Measurements from ENCODE around the gene KLF15.

KLF15 gene

DNA sequence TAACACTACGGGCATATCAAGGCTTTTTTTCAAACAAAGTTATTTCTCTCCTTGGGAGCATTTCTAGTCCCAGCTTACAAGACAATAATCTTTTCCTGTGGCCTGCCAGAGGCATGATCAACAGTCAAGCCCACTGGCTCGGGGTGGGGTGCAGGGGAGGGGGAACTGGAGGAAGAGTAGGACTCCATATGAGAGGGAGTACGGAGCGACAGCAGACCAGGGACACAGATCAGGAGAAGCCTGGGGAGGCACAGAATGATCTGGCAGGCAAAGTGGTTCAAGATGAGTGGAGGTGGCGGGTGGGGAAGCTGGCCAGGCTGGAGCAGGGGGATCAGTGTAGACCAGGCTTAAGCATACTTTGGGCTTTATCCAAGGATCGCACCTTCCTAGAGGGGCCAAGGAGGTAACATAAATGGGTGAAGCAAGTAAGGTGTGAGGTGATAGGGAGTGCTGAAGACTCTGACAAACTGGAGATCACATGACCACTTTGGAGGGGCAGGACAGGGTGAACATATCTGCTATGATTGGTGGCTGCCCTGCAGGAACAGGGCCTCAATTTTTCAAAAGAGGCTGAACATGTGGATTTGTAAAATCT, 37.4 kb downstream of the KLF15 start:
- FAIRE-seq, result no peak

DNA sequence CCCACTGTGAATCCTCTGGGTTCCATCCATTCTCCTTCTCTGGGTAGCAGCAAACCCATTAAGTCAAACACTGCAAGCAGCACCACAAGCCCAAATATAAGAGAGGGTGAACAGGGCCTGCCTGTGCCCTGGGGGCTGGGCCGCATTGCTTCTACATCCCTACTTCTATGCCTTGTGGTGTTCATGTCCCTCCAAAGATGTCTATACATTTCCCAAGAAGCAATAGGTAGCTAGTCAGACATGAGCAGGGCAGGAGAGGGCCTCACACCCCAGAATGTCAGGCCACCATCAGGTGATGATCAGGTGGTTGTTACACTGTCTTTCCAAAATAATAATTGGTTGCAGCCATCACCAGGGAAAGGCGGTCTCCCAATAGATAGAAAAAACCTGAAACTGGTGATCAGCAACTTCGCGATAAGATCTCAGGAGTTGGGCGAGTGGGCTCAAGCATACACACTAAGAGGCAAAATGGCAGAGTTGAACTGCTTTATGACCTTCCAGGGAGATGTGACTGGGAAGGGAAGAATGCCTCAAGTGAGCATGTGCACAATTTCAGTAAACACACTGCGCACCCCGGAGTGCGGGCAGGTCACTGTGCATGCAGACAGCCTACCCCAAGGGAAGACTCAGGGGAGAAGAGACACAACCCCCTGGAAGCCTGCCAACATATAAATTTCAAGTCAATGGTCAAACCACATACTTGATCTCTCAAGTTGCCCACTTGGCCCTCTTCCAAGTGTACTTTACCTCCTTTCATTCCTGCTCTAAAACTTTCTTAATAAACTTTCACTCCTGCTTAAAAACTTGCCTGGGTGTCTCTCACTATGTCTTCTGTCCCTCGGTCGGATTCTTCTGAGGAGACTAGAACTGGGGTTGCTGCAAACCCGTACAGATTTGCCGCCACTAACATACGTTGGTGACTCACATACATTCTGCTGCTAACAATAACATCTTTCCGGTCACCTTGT, 39.9 kb downstream of the KLF15 start:
- FAIRE-seq, result no peak

DNA sequence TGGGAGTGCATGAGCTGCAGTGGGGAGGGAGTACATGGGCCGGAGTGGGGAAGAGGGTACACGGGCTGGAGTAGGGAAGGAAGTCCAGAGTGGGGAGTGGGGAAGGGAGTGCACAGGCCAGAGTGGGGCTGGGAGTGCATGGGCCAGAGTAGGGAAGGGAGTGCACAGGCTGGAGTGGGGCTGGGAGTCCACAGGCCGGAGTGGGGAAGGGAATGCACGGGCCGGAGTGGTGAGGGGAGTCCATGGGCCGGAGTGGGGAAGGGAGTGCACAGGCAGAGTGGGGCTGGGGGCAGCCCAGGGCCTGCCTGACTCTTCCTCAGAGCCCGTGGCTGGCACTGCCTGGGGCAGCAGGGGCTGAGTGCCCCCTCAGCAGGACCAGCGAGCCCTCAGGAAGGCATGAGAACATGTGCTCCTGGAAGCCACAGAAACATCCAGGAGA, 40.7 kb downstream of the KLF15 start:
- FAIRE-seq, result no peak

DNA sequence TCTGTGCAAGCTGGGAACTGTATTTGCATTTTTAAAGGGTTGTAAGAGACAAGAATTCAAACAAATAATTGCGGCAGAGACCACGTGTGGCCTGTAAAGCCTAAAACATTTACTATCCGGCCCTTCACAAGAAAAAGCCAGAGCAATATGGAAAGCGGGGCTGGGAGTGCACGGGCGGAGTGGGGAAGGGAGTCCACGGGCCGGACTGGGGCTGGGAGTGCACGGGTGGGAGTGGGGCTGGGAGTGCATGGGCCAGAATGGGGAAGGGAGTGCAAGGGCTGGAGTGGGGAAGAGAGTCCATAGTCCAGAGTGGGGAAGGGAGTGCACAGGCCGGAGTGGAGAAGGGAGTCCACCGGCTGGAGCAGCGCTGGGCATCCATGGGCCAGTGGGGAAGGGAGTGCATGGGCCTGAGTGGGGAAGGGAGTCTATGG, 41.2 kb downstream of the KLF15 start:
- FAIRE-seq, result no peak

DNA sequence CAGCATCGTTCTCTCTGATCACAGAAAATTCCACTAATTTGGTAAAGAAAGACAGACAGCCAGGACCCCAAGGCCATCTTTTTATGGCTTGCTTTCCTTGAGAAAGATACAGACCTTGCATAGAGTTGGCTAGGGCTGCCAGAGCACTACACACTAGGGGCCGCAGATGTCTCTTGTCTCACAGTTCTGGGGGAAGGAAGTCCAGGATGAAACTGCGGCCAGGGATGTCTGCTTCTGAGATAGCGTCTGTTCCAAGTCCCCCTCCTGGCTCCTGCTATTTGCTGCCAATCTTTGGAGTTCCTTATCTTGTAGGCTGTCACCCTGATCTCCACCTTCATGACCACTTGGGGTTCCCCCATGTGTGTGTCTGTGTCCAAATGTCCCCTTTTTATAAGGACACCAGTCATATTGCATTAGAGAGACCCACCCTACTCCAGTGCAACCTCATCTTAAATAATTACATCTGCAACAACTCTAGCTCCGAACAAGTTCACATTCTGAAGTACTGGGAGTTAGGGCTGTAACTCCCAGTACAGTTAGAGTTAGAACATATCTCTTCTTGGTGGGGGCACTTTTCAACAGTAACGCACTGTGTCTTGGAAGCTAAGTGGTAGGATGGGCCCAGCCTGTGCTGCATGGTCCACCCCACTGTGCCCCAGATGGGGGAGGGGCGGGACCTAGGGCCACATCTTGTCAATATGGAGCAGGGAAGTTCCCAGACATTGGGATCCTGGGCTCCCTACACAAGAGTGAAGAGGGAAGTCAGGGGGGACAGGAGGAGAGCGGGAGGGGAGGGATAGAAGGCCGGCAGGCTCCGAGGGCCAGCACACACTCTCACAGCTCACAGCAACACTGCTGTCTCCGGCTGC, 42.2 kb downstream of the KLF15 start:
- no peak for FAIRE-seq

DNA sequence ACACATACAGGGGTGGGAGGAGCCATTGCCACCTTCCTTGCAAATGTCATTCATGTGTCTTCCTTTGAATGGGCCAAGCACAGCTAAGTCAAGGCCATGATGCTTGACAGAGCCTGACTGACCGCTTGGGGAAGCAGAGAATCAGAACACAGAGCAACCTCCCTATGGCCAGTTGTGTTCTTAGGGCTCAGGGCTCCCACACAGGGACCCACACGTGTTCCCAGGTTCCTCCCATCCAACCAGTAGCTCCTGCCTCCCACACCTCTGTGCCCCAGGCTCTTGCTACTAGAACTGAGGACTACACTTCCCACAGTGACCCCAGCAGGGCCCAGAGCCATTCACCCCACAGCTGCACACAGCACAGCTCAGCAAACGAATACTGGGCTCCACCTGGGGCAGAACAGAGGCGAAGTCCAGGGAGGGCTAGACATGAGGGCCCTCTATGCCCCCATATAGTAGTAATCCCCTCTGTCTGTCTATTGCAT, 42.9 kb downstream of the KLF15 start:
- no peak for FAIRE-seq

DNA sequence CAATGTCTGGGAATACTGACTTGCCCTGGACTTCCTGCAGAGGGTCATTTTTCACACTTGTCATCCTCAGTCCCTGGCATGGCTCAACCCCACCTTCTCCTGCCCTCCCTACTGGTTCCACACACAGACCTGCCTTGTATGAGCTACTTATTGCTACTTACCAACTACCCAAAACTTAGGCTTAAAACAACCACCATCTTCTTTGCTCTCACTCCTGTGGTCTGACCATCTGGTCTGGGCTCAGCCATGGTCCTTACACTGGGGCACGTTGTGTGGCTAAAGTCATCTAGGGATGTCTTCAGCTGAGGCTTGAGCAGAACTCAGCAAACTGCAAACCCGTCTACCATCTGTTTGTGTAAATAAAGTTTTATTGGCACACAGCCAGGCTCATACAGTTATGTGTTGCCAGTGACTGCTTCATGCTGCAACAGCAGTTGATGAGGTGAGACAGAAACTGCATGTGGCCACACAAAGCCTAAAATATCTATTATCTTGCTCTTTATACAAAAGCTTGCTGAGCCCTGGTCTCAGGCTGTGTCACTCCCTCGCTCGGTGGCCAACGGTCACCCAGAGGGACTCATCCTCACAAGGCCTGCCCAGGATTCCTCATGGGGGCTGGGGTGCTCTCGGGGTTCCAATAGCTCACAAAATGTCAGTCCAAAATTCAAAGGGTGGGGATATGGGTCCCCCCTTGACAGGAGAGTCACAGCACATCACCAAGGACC, 43.5 kb downstream of the KLF15 start:
- no peak for FAIRE-seq

DNA sequence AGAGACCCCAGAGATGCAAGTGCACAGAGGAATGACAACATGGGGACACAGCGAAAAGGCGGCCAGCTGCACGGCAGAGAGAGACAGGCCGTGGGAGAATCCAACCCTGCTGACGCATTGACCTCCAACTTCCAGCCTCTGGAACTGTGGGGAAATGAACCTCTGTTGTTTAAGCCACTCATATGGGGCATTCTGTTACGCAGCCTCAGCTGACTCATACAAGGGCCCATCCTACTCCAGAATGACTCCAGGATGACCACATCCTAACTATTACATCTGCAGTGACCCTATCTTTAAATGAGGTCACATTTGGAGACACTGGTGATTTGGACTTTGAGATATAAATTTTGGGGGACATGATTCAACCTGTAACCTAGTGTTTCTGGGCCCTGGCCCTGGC, 44.0 kb downstream of the KLF15 start:
- no peak for FAIRE-seq

DNA sequence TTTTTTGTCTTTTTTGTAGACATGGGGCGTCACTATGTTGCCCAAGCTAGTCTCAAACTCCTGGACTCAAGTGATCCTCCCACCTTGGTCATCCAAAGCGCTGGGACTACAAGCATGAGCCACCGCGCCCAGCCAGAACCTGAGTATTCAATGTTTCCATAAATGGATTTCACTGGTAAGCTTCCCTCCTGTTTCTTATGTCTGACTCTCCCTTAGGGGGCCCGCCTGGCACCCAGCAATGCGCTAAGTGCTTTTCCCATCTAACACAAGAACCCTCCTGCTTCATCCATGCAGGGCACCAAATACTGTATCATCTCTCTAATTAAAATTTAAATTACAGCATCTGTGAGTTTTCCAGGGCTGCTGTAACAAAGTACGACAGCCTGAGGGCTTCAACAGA, 44.9 kb downstream of the KLF15 start:
- FAIRE-seq, result no peak

DNA sequence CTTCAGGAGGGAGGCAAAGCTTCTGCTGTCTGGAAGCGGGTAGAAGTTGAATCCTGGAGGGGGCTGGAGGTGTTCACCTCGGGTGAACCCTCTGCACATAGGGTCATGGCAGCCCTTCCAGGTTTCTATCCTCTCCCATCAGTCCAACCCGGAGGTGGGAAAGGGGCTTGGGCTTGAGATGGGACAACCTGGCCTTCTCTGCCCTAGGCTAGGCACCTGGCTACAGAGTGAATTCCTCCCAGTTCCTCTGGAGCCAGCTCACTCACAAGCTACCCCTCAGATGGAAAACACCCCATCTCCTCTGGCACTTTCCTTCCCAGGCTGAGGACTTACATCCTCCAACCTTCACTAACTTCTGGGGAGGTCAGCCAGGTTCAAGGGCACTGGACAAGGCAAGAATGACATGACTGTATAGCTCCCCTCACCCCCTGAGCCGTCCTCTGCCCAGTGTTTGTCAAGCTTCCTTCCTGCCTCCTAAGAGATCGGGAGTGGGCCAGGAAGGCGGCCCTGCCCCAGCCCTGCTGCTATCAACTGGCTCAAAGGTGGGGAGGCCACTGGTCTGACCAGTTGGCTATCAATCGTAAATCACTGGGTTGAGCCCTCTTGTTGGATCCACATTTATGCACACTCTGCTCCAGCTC, 45.8 kb downstream of the KLF15 start:
- no peak for FAIRE-seq

DNA sequence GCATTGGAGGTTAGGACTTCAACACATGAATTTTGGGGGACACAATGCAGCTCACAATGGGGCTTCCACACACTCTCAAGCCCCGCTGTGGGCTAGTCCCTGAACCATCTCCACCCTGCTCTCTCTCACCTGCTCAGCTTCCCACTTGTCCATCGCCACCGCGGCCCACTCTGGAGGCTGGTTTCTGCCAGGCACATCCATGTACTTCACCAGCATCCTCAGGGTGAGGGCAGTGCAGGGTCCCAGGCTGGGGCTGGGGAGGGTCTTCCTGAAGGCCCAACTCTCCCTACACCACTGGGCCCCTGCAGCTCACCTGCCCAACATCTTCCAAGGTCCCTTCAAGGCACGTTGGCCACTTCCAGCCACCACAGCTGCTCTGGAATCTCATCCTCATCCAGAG, 46.4 kb downstream of the KLF15 start:
- no peak for FAIRE-seq

DNA sequence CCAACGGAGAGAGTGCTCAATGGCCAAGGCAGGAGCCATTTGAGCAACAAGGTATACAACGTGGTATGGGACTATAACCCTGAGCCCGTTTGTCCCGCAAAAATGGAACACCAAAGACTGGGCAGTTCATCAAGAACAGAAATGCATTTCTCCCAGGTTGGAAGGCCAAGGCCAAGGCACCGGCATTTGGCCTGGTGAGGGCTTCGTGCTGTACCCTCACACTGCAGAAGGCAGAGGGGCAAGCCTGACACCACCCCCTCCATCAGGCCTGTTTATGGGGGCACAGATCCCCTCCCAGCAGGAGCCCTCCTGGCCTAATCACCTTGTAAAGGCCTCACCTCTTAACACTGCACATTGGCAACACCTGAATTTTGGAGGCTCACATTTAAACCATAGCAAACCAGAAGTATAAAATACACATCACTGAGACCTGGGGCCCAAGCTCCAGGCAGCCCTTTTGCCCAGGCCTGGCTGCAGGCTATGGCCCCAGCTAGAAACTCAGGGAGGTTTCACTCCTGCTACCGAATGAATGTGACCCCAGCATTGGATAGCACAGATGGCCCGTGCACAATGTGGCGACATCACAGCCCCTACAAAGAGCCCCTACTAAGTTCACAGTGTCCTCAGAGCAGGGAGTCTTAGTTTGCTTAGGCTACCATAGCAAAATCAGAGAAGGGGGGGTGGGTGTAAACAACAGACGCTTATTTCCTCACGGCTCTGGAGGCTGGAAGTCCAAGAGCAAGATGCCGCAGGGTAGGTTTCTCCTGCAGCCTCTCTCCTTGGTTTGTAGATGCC, 47.1 kb downstream of the KLF15 start:
- no peak for FAIRE-seq

DNA sequence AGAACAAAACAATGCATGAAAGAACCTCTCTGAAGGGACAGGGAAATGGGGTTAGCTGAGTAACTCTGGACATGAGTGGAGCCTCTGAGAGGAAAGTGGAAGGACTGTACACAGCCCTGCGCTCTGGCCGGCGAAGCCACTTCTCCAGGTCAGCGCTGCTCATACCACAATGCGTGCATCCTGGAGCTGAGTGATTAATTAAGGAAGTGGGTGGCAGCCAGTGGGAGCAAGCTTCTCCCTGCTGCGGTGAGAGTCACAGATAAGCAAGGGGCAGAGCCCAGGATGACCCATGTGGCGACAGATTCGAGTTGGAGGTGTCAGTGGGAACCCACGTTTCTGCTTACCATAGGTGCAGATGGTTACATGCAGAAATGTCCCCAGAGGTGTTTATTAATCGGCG, 48.0 kb downstream of the KLF15 start:
- FAIRE-seq, result no peak

DNA sequence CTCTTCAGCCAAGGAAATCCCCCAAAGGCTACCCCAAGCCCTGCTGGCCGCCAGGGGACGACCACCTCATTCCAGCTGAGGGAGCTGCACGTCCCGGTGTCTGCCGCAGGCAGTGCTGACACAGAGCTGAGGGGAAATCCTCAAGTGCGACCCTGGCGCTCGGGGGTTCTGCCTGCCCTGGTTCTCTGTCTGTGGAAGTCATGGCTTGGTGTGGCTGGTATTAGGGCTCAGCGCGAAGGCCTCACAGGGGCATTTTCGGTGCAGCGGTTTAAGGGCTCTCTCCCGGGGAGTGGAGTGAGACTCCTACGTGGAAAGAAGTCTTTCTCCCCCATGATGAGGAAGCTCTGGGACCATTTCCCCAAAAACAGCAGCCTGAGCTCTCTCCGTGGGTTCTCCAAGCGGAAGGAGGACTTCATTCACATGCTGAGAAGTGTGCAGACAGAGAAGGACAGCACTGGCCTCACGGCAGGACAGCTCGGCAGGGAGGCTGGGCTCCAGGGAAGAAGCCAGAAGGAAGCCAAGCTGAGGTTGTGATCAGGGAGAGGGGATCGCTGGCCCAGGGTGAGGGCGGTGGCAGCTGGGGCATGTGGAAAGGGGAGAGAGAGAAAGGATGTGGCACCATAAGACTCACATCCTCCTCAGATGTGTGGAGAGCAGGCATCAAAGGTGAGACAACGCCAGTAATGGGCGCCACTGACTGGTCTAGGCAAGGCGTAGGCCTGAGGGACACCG, 48.6 kb downstream of the KLF15 start:
- FAIRE-seq, result no peak

DNA sequence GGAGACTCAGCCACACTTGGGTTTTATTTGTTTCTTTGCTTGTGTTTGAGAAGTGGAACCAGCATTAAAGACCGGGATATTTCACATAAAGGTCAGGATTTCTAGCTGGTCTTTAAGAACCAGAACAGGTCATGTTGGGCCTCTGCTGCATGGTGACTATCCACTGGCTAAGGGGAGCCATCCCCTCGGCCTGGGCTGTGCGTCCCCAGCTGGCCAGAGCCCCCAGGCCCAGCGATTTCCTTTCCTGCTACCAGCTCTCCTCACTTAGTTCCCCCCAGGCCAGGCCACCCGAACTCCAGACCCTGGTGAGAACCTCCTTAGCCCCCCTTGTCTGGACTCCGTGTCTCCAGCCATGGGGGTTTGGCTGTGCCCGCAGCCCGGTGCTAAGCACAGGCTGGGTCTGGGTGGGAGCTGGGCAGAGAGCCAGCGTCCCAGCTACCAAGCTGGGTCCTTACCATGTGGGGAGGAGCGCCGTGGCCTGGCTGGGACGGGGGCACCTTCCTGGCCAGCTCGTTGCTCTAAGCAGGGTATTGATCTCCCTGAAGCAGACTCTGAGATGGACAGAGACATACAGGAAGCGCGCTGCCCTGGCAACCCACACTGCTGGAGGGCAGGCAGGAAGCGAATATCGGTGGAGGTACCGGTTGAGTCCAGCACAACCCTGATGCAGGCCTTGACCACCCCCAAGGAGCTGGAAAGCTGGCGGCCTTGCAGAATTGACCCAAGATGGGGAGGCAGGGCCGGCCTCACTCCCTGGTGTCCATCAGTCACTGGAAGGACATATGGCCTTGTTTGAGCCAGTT, 49.4 kb downstream of the KLF15 start:
- FAIRE-seq, result no peak

DNA sequence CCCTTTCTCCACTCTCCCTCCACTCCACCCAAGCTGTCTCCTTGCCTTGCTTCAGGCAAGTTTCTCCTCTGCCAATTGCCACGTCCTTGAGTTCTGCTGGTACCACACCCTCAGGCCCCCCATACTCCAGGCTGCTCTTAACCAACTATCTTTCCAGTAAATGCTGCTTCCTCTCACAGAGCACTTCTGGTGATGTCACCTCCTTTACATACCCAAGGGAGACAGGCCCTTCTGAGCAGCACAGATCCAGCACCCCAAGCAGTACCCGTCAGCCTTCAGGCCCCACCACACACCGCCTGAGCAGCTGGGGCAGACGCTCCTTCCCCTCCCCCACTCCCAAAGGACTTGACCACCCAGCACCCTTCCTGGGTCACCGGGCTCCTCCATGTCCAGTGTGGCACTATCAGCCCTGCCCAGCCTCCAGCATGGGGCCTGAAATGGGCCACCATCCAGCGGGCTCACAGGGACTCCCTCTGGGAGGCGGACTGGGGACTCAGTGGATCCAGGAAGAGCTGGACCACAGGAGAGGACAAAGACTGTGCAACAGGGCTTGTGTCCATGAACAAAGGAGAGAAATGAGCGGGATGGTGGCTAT, 50.2 kb downstream of the KLF15 start:
- no peak for FAIRE-seq

DNA sequence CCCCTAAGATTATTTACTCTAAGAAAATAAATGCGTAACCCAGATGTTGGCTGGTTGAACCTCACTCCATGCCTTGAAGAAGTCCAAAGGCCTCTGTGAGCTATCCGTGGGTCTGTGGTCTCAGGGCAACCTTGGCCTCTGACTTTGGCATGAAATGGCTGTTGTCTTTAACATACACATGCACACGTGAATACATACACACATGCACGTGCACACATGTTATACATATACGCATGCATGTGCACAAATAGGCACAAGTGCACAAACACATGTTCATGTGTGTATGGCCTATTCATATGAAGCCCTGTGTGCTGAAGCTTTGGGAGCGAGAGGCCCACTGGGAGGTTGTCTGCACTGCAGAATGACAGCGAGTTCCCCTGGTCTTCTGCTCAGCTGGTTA, 50.8 kb downstream of the KLF15 start:
- FAIRE-seq, result no peak

DNA sequence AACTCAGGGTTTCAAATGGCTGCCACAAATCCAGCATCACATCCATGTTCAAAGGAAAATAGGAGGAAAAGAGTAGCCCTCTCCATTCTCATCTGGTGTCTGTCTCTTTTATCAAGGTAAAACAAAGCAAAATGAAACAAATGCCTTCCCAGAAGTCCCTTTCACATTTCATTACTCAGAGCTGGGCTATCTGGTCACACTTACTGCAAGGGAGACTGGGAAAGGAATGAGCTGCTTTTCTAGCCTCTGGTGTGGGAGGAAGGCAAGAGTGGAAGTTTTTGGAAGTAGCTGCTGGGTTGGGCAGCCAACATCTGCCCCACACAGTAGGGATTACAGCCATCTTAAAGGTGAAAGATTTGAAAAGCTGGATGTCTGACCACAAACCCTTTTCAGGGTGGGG, 51.8 kb downstream of the KLF15 start:
- no peak for FAIRE-seq

DNA sequence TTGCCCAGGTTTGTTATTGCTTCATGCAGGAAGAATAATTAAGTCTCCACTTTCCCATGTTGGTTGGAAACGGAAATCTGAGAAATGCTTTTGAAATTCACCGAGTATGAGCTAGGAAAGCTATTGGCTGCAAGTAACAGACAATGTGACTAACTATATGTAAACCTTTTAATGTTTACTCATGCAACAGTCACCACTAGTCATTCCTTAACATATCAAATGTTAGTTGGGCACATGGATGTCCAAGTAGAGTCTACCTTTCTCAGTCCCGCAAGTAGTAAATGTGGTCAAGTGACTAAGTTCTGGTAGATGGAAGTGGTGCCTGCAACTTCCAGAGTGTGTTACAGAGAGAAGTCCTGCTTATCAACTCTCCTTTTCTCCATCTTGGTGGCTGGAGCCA, 52.5 kb downstream of the KLF15 start:
- no peak for FAIRE-seq
